Measurements from ENCODE around the gene TRPM5. TPM values are rescaled to one million over a fixed set of nuclear protein-coding genes. Genes with fewer than 3 reads are reported as not detected.

Gene TRPM5
- total RNA-seq, 4 donors from 2014 or later, result not detected

DNA sequence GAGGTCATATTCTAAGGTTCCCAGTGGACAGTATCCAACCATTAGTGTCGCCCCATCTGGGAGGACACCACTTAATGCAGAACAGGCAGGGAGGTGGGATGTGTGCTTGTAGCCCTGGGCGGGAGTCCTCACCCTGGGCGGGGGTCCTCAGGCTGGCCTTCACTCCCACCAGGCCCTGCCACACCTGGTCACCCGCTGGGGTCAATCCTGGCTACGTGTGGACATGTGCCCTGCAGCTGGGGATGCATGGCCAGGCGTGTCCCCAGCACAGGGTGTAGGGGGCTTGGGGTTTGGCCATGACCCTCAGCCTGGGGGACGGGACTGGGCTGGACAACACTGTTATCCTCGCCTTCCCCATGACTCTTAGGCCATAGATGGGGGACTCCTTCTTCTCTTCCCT lies 18.8 kb downstream of the TRPM5 start:
- intact Hi-C loops (cut with DNase I), result loop anchor here (5.0 kb wide), 1 partner anchor 462 kb away; the partner anchor contains the start of gene CDKN1C
- H3K36me3 ChIP-seq, result no peaks in the 10 kb centered on the region
- no peak overlapping the region for H3K4me3 ChIP-seq
- no peak for TF ChIP-seq POLR2A (IDR thresholded peaks at IDR 0.05)
- TF ChIP-seq, protein P1, sequence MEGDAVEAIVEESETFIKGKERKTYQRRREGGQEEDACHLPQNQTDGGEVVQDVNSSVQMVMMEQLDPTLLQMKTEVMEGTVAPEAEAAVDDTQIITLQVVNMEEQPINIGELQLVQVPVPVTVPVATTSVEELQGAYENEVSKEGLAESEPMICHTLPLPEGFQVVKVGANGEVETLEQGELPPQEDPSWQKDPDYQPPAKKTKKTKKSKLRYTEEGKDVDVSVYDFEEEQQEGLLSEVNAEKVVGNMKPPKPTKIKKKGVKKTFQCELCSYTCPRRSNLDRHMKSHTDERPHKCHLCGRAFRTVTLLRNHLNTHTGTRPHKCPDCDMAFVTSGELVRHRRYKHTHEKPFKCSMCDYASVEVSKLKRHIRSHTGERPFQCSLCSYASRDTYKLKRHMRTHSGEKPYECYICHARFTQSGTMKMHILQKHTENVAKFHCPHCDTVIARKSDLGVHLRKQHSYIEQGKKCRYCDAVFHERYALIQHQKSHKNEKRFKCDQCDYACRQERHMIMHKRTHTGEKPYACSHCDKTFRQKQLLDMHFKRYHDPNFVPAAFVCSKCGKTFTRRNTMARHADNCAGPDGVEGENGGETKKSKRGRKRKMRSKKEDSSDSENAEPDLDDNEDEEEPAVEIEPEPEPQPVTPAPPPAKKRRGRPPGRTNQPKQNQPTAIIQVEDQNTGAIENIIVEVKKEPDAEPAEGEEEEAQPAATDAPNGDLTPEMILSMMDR (IDR thresholded peaks at IDR 0.05), result no peak
- DNase-seq, result no peak
- no peak overlapping the region for H3K27ac ChIP-seq
- no peaks in the 10 kb centered on the region for H3K9me3 ChIP-seq
- 100% methylated on average over 1 of the region's 8 CpGs for WGBS, 2 donors
- peaks cover 0 to 13% (median 4%) of the 10 kb centered on the region in 3 donors for H3K4me1 ChIP-seq
- peaks cover 0 to 41% (median 0%) of the 10 kb centered on the region in 4 donors for H3K27me3 ChIP-seq

DNA sequence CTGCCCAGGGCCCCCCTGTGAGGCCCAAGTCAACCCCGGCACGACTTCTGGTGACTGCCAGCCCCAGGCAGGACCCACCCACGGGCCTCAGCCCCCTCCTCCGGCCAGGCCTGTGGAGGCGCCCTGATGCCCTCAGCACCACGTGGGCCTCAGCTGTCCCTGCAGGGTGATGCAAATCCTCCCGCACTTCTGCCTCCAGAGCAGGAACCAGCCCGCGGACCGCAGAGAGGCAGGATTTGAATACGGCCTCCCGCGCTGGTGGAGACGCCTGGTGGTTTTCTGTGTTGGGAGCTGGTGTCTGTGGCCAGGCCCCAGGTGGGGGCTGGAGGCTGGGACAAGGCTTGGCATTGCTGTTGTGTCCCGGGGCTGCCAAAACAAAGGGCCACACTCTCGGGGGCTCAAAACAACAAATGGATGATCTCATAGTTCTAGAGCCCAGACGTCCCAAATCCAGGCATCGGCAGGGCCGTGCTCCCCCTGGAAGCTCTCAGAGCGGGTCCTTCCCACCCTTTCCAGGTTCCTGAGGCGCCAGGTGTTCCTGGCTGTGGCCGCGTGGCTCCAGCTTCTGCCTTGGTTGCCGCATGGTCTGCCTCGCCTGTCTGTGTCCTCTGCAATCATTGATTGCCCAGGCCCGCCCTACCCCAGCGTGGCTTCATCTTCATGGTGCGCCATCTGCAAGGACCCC lies 19.4 kb downstream of the TRPM5 start:
- H3K27me3 ChIP-seq, result peaks cover 0 to 46% (median 0%) of the 10 kb centered on the region in 4 donors
- no peaks in the 10 kb centered on the region for H3K9me3 ChIP-seq
- H3K4me3 ChIP-seq, result no peak overlapping the region
- intact Hi-C loops (cut with DNase I), result loop anchor here (5.0 kb wide), 1 partner anchor 462 kb away; the partner anchor contains the start of gene CDKN1C
- 71 to 86% methylated on average over 6 to 8 of the region's 28 CpGs for WGBS, 2 donors
- no peaks in the 10 kb centered on the region for H3K36me3 ChIP-seq
- no peak overlapping the region for H3K27ac ChIP-seq
- no peak for DNase-seq
- TF ChIP-seq POLR2A (IDR thresholded peaks at IDR 0.05), result no peak
- TF ChIP-seq, protein P1 (IDR thresholded peaks at IDR 0.05), result no peak
- peaks cover 0 to 19% (median 9%) of the 10 kb centered on the region in 3 donors for H3K4me1 ChIP-seq

DNA sequence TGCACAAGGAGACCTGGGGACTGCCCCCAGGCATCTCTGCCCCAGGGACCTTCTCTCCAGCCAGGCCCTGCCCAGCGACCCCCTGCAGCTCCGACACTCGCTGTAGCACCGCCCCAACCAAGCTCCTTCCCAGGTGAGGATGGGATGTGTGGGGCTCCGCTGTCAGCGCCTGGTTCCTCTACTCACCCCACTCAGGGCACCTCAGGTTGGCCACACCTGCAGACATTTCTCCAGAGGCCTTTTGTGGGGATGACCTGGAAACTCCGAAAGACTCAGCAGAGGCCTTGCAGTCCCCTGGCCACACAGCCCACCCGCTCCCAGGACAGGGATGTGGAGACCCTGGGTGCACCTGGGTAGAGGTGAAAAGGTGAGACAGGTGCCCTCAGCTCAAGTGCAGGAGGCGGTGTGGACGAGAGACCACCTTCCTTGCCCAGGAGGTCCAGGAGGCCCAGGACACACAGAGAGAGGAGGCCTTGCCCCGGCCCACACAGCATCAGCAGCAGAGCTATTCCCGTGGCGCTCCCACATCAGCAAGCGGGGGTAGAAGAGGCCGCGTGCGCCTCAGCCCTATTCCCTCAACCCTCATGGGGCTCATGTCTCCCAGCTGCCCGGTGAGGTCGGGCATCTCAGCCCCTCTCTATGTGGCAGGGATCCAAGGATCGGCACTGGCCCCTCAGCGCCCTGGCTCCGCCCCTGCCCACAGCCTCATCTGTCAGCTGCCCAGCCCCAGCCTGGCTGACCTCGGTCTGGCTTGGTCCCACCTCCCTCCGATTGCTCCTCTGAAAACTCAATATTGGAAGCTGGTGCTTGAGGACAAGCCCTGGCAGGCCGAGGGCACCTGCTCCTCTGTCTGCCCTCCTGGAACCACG lies 20.9 kb downstream of the TRPM5 start:
- Histone ChIP-seq H3K4me1 (peaks cover 0 to 24% (median 11%) of the 10 kb centered on the region in 3 donors), H3K9me3 (no peaks in the 10 kb centered on the region), H3K36me3 (no peaks in the 10 kb centered on the region), H3K27me3 (peaks cover 0 to 48% (median 0%) of the 10 kb centered on the region in 4 donors), H3K4me3 (no peak overlapping the region), H3K27ac (no peak overlapping the region)
- TF ChIP-seq, protein P1 (IDR thresholded peaks at IDR 0.05), result no peak
- TF ChIP-seq POLR2A (IDR thresholded peaks at IDR 0.05), result no peak
- intact Hi-C loops (cut with DNase I), result no loop called here
- no peak for DNase-seq
- 77% methylated on average over 20 of the region's 26 CpGs; no CpG with 5 or more reads in 1 of the 2 donors for WGBS, 2 donors

DNA sequence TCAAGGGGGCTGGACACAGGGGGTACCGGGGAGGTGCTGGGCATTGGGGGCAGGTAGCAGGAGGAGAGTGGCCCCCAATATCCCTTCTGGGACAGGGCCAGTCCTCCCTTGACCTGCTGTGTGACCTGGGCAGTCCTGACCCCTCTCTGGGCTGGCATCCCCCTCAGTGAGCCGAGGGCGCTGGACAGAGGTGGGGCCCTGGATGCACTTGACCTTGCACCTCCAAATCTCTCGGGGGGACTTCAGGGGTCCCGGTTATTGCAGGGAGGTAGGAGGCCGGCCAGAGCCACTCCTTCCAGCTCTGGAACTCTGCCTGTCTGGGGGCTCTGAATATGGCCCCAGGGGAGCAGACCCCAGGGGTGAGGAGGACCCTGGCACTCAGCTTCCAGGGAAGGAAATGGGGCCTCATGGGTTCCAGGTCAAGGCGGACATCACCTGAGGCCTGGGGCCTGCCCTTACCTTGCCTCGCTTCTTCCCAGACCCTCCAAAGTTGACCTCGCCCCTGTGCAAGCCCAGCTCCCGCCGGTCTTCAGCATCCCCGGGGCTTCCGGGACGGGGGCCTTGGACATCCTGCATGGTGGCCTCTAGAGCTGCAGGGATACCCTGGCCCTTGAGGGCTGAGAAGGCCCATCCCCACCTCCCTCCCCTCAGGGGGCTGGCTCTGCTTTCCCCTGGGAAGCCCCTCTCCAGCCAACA lies 21.7 kb downstream of the TRPM5 start:
- DNase-seq, result no peak
- Histone ChIP-seq H3K9me3 (no peaks in the 10 kb centered on the region), H3K4me1 (peaks cover 0 to 24% (median 11%) of the 10 kb centered on the region in 3 donors), H3K27ac (no peak overlapping the region), H3K36me3 (no peaks in the 10 kb centered on the region), H3K27me3 (peaks cover 0 to 48% (median 0%) of the 10 kb centered on the region in 4 donors), H3K4me3 (no peak overlapping the region)
- 80 to 81% methylated on average over 5 to 8 of the region's 14 CpGs for WGBS, 2 donors
- no peak for TF ChIP-seq POLR2A (IDR thresholded peaks at IDR 0.05)
- TF ChIP-seq, protein P1 (IDR thresholded peaks at IDR 0.05), result no peak
- intact Hi-C loops (cut with DNase I), result no loop called here

Measured in esophagus squamous epithelium (tissue), 5 donors.